ENCODE results near the gene PEX26. TPM values are rescaled to one million over a fixed set of nuclear protein-coding genes. Genes with fewer than 3 reads are reported as not detected.
A peak's percentile ranks its signal among the peaks of the same experiment; 100 is the strongest.

PEX26 gene
- total RNA-seq, result 31.5 TPM
- long read RNA-seq, partial matches to known transcripts, result 1 of 18 reads
- long read RNA-seq, other reads (novel, unspliced or antisense), result 13 of 18 reads

- intact Hi-C loops (cut with DNase I), result no loop called here
Measured at GRCh38 chr22:18077639-18078328, at the start of gene PEX26. Gene PEX26 (plus strand): TSS chr22:18077990. CDS start chr22:18078377, 387 bp downstream.

GRCh38 chr22:18028817-18029527, 48.8 kb upstream of the PEX26 start:
- H3K27me3 ChIP-seq (ENCODE audit: low read depth), result peaks cover 22% of the 10 kb centered on the region
- ATAC-seq (no peak), DNase-seq (no peak)
- H3K27ac ChIP-seq, result no peak overlapping the region
- intact Hi-C loops (cut with DNase I), result no loop called here
- no peak for TF ChIP-seq CTCF (IDR thresholded peaks at IDR 0.05)
- H3K4me1 ChIP-seq, result peaks cover 8% of the 10 kb centered on the region
- H3K9me3 ChIP-seq, result no peaks in the 10 kb centered on the region
- no peak overlapping the region for H3K4me3 ChIP-seq
- no peaks in the 10 kb centered on the region for H3K36me3 ChIP-seq

More at GRCh38 chr22:18077639-18078328, at the start of gene PEX26:
- Histone ChIP-seq H3K27ac (peak within 1 kb of the TSS; percentile 86), H3K4me1 (peaks cover 24% of the 10 kb centered on the region), H3K4me3 (peak within 1 kb of the TSS; percentile 99), H3K36me3 (peaks cover 35% of the 10 kb centered on the region), H3K9me3 (no peaks in the 10 kb centered on the region), H3K27me3 (ENCODE audit: low read depth) (no peaks in the 10 kb centered on the region)
- ATAC-seq, result peak; percentile 99 to 100
- no peak for TF ChIP-seq CTCF (IDR thresholded peaks at IDR 0.05)
- DNase-seq, result peak; percentile 96

- no peaks in the 10 kb centered on the region for H3K9me3 ChIP-seq
- intact Hi-C loops (cut with DNase I), result no loop called here
- ATAC-seq (no peak), DNase-seq (no peak)
- H3K27me3 ChIP-seq (ENCODE audit: low read depth), result peaks cover 18% of the 10 kb centered on the region
- no peaks in the 10 kb centered on the region for H3K36me3 ChIP-seq
- H3K27ac ChIP-seq, result no peak overlapping the region
- TF ChIP-seq CTCF (IDR thresholded peaks at IDR 0.05), result no peak
- H3K4me3 ChIP-seq, result no peak overlapping the region
- H3K4me1 ChIP-seq, result peaks cover 1% of the 10 kb centered on the region
Measured at GRCh38 chr22:18029686-18030267, 48.0 kb upstream of the PEX26 start.

GRCh38 chr22:18031695-18032454, 45.9 kb upstream of the PEX26 start:
- H3K4me1 ChIP-seq, result no peaks in the 10 kb centered on the region
- H3K9me3 ChIP-seq, result no peaks in the 10 kb centered on the region
- no peak for DNase-seq
- no peak for ATAC-seq
- no peak for TF ChIP-seq CTCF (IDR thresholded peaks at IDR 0.05)
- H3K4me3 ChIP-seq, result no peak overlapping the region
- intact Hi-C loops (cut with DNase I), result no loop called here
- peaks cover 3% of the 10 kb centered on the region for H3K27me3 ChIP-seq (ENCODE audit: low read depth)
- H3K36me3 ChIP-seq, result no peaks in the 10 kb centered on the region
- no peak overlapping the region for H3K27ac ChIP-seq

GRCh38 chr22:18032455-18033101, 45.2 kb upstream of the PEX26 start:
- peak in 1 of 2 donors; percentile 25 for ATAC-seq
- no peak for TF ChIP-seq CTCF (IDR thresholded peaks at IDR 0.05)
- no peaks in the 10 kb centered on the region for H3K9me3 ChIP-seq
- no peak overlapping the region for H3K4me3 ChIP-seq
- H3K27me3 ChIP-seq (ENCODE audit: low read depth), result no peaks in the 10 kb centered on the region
- no peaks in the 10 kb centered on the region for H3K4me1 ChIP-seq
- intact Hi-C loops (cut with DNase I), result no loop called here
- H3K36me3 ChIP-seq, result no peaks in the 10 kb centered on the region
- no peak for DNase-seq
- H3K27ac ChIP-seq, result no peak overlapping the region

All from lower lobe of right lung (tissue), 2 donors.